Right lung (tissue), 5 donors: ENCODE measurements around the gene ODC1. TPM values are rescaled to one million over a fixed set of nuclear protein-coding genes. Genes with fewer than 3 reads are reported as not detected.

Experiments used
- DNase-seq, 2 donors: peaks; one replicate each; pipeline ENCODE4 v3.0.0-alpha.2; 2013
- polyA plus RNA-seq, 5 donors: library from polyadenylated mRNA; unstranded; fragments of 120-200 nt; gene quantifications; one replicate each; pipeline versions ENCODE4 v1.2.1 to v1.2.3, GENCODE V29; 2013; ENCODE audit warnings: inconsistent platforms in 1 of 5, low replicate concordance in 1 of 5; ENCODE audit not compliant: insufficient read length in 5 of 5, insufficient read depth in 1 of 5

Gene ODC1
- polyA plus RNA-seq, 5 donors = 204 to 264 (median 216) TPM

DNA sequence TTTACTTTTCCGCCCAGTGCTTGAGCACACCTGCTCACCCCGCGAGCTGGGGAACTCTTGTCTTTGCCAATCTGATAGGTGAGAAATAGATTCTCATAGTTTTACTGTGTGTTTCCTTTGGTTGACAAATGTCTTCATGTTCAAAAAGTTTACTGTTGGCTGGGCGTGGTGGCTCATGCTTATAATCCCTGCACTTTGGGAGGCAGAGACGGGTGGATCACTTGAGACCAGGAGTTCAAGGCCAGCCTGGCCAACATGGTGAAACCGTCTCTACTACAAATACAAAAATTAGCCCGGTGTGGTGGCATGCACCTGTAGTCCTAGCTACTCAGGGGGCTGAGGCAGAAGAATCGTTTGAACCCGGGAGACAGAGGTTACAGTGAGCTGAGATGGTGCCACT is 10.3 kb downstream of the ODC1 start:
- no peak for DNase-seq

DNA sequence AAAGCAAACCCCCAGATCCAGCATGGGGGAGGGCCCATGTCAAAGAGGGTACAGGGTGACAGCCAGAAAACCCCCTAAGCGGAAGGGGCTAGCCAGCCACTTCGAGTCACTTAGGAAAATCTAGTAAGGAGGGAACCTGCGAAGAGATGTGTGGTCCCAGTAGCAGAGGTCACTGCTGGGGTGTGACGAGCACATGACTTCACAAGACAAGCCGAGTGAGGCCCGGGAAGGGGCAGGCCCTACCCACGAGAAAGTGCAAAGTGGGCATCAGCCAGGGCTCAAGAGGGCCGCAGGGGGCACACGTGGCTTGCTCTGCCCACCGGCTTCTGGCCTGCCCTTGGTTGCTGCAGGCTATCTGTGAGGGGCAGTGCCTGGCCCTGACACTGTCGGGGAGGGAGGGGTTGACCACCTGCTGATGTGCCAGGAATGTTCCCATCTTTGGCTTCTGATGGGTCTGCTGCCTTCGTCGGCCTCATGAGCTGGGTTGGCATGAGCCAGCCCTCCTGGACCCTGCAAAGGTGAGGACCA is 11.5 kb downstream of the ODC1 start:
- DNase-seq = no peak

GRCh38 chr2:10435820-10436204 is 12.3 kb downstream of the ODC1 start:
- no peak for DNase-seq

- peak; percentile 74 to 79 for DNase-seq
Measured at GRCh38 chr2:10434886-10435819, 13.0 kb downstream of the ODC1 start.

GRCh38 chr2:10433947-10434885 is 13.9 kb downstream of the ODC1 start:
- no peak for DNase-seq

DNA sequence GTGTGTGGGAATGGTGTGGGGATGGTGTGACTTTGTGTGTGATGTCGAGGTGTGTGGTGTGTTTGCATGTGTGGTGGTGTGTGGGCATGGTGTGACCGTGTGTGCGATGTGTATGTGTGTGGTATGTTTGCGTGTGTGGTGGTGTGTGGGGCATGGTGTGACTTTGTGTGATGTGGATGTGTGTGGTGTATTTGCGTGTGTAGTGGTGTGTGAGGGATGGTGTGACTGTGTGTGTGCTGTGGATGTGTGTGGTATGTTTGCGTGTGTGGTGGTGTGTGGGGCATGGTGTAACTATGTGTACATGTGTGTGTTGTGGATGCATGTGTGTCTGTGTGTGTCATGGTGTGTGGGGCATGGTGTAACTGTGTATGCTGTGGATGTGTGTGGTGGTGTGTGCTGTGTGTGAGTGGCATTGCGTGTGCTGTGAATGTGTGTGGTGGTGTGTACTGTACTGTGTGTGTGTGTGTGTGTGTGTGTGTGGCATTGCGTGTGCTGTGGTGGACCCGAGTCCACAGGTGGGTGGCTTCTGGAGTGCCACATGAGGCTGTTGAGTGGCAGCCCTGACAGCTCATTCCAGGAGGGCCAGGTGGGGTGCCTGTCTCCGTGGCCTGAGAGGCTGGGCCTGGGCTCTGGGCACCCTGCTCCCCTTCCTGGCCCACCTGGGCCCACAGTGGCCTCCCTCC is 14.7 kb downstream of the ODC1 start:
- DNase-seq = no peak

- no peak for DNase-seq
Measured at GRCh38 chr2:10432311-10433181, 15.6 kb downstream of the ODC1 start.

DNA sequence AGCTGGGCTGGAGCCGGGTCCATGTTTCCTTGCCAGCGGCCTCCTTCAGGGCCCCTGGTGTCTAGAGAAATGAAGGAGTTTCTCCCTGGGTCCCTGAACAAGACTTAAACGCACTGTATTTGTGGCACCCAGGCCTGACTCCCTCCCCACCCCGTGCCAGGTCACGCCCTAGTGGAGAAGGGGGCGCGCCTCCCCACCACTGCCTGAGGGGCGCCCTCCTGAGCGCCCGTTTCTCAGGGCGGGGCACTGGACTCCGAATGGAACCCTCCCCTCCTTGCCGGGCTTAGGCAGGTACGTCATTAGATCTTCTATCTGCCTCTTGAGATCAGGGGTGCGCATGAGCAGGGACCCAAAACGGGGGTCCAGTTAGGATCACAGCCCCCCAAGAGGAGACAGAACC is 16.3 kb downstream of the ODC1 start:
- no peak for DNase-seq

GRCh38 chr2:10430886-10431622 is 17.1 kb downstream of the ODC1 start:
- no peak for DNase-seq

- no peak for DNase-seq
Measured at GRCh38 chr2:10428924-10429323, 19.2 kb downstream of the ODC1 start.

DNA sequence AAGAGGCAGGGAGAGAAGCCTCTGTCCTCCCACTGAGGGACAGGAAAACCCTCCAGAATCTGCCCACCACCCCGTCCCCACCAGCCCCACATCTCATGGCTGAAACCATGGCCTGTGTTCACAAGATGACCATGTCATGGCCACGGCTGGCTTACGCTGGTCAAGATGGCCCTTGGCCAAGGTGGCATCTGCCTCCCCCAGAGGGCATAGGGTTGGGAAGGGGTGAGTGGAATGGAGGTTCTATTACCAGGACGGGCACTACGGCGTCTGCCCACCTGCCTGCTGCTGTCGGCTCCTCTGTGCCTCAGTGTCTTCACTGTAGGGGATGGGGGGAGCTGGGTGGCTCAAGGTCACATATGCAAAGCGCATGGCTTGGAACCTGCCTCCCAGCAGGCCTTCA is 19.8 kb downstream of the ODC1 start:
- DNase-seq = no peak

DNA sequence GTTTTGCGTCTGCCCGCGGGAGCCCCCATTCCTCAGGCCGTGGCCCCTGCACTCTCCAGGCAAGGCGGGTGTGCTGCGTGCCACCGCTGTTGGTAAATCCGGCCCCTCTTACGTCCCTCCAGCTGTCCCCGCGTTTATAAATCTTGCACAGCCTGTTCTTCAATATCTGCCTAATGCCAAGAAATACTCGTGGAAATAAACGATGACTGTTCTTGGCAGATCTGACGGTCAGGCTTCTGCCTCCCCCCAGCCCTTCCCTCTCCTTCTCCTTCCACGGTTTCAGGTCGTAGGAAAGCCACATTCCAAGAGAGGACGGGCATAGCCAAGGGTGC is 20.5 kb downstream of the ODC1 start:
- DNase-seq = no peak

- DNase-seq = no peak
Measured at GRCh38 chr2:10426726-10427617, 21.2 kb downstream of the ODC1 start.

- DNase-seq = no peak
Measured at GRCh38 chr2:10425699-10426098, 22.4 kb downstream of the ODC1 start.

DNA sequence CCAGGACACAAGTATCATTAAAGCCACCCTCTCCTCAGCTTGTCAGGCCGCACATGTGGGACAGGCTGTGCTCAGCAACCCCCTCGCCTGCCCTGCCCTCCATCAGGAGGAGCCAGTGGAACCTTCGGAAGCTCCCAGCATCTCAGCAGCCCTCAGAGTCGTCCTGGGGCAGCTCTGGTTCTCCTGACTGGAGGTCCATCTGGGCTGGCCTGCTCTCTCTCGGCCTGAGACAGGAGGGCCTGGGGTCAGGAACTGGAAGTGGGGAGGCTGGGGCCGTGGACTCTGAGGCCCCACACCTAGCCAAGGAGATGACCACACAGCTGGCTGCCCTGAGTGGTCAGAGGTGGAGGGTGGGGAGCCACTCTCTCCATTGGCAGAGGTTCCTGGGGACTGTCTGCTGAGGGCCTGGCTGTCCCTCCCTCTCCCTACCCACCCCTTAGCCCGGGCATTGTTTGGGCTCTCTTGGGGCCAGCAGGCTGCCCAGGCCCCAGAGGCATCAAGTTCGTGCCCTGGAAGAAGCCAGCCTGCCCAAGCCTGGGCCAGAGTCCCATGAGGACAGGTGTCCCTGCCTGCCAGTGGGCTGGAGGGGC is 23.1 kb downstream of the ODC1 start:
- no peak for DNase-seq

GRCh38 chr2:10424051-10424450 is 24.1 kb downstream of the ODC1 start:
- no peak for DNase-seq

DNA sequence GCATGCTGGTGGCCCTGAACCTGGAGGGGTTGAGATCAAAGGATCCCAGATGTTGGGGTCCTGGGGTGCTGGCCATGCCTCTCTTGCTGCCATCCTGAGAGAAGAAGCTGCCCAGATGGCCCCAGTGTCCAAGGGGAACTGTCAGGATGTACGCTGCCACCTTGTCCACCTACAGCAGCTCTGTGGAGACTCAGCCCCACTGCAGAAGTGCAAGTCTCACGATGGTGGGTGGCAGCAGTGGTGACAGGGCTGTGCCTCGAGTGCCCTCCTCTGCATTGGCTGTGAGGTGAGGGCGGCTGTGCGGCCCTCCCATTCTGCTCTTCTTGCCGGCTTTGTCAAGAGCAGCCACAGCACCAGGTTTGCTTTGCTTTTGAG is 24.7 kb downstream of the ODC1 start:
- no peak for DNase-seq

DNA sequence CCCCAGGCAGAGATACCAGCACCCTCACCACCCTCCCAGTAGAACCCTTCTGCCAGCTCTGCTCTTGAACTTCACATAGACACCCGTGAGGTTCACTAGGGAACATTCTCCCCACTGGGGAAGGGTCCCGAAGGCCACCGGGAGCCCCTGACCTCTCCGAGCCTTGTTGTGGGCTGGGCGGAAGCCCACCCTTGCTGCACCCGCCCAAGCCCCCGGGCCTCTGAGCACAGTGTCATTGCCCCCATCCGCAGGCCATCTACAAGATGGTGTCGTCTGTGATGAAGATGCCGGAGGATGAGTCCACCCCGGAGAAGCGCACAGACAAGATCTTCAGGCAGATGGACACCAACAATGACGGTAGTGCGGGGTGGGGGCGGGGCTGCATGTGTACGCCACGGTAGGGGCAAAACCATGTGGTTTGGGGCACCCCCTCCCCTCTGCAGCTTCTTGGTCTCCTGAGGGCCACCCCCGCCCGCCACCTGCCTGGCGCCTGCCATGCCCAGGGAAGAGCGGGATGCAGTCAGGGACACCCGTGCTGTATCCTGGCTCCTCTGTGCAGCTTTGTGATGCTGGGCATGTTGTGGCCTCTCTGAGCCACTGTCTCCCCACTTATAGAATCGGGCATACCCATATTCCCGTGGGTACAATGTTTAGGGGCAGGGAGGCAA is 25.3 kb downstream of the ODC1 start:
- DNase-seq = no peak
